PC-9 (cell line): ENCODE measurements around the gene UGT2B7.

Source experiments
- CTCF ChIP-seq: fragments of 200-600 bp; sonication (generic); conservative IDR thresholded peaks from 2 replicates; pipeline ENCODE4 v1.6.1; 2017; ENCODE audit warnings: mixed run types, antibody characterized with exemption, mild to moderate bottlenecking, moderate library complexity
- EZH2 ChIP-seq: fragments of 200-600 bp; sonication (generic); IDR thresholded peaks from 2 replicates; pipeline ENCODE4 v1.8.0; 2017; ENCODE audit warnings: antibody characterized with exemption, low read depth

DNA sequence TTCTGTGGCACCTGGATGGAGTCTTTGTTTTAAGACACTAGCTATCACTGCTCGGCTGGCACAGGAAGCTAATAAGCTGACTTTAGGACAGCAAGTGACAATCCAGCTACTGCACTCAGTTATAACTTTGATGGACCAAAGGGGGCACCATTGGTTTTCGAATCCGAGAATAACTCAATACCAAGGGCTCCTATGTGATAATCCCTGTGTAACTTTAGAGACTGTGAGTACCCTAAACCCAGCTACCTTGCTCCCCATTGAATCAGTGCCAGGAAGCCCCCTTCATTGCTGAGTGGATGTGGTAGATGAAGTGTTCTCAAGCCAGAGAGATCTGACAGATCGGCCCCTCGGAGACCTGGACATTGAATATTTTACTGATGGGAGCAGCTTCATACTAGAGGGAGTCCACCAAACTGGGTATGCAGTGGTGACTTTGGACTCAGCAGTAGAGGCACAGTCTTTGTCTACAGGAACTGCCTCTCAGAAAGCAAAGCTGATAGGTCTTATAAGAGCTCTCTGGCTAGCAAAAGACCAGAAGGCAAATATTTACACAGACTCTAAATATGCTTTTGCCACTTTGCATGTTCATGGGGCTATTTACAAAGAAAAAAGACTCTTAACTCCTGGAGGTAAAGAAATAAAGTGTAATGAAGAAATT is 35.5 kb upstream of the UGT2B7 start:
- TF ChIP-seq CTCF (no peak), EZH2 (no peak)
